ENCODE results near the gene HUS1B.

Gene HUS1B

DNA sequence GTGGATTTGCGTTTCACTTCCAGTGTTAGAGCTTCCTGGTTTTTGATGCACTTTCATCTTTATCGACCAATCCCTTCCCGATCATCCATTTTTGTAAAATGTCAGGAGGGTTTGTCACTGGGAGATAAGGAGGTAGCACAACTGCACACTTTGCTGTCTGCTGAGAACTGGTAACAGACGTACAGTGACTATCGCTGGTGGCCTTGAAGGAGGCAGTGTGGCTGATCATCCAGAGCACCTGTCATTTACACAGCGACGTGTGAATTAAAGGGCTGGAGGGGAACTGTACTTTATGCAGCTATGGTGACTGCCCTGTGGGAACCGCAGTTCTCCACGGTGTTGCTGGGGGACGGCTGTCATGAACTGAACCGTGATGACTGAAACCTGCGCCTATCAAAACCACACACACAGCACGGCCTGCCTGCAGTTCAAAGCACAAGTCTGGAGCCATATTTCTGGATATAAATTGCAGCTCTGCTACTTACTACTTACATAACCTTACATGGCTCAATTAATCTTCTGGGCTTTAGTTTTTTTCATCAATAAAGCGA, 50.0 kb downstream of the HUS1B start:
- no peaks in the 10 kb centered on the region for H3K9me3 ChIP-seq (ENCODE audit: low read length)

More for the DNA sequence above, 50.0 kb downstream of the HUS1B start:
- no peak overlapping the region for H2AFZ ChIP-seq (ENCODE audit: low read depth, low read length)
- peaks cover 14% of the 10 kb centered on the region for H3K36me3 ChIP-seq (ENCODE audit: insufficient read depth, low read length)
- H3K4me1 ChIP-seq (ENCODE audit: insufficient read depth, low read length) = no peaks in the 10 kb centered on the region
- H3K27me3 ChIP-seq (ENCODE audit: insufficient read depth, low read length) = no peaks in the 10 kb centered on the region
- H3K4me3 ChIP-seq (ENCODE audit: low read length) = no peak overlapping the region
